ENCODE results near the gene RBM10. TPM values are rescaled to one million over a fixed set of nuclear protein-coding genes. Genes with fewer than 3 reads are reported as not detected.

The RBM10 gene
- total RNA-seq, 1 donor from 2014 or later = 74.6 TPM

DNA sequence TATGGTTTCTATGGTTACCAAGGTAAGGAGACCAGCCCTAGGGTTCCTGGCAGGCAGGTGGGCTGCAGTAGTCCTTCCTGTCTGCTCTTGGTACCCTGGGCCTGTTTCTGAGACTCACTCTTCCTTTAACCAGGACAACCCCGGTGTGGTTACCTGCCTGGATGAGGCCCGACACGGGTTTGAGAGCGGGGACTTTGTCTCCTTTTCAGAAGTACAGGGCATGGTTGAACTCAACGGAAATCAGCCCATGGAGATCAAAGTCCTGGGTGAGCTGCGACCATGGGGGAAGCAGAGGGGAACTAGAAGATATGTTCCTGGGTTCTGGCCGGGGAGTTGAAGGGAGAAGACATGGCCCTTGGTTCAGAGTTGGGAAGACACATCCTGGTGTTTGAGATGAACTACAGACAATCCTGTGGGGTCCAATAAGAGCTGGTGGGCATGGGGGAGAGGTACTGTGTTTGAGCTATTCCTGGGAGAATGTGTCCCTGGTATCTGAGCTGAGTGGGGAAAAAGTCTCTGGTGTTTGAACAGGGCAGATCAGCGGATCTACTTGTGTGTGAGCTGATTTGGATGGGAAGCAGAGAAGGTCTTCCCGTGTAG, 56.4 kb downstream of the RBM10 start:
- Mint-ChIP-seq H3K36me3 (ENCODE audit: unreplicated experiment) (no peaks in the 10 kb centered on the region), H3K4me3 (ENCODE audit: unreplicated experiment) (no peak overlapping the region), H3K9me3 (ENCODE audit: unreplicated experiment) (peaks cover 6% of the 10 kb centered on the region), H3K27ac (ENCODE audit: unreplicated experiment) (no peak overlapping the region), H3K27me3 (ENCODE audit: unreplicated experiment) (no peaks in the 10 kb centered on the region), H3K4me1 (ENCODE audit: low read depth, unreplicated experiment) (peaks cover 3% of the 10 kb centered on the region)
- TF ChIP-seq, protein P1, sequence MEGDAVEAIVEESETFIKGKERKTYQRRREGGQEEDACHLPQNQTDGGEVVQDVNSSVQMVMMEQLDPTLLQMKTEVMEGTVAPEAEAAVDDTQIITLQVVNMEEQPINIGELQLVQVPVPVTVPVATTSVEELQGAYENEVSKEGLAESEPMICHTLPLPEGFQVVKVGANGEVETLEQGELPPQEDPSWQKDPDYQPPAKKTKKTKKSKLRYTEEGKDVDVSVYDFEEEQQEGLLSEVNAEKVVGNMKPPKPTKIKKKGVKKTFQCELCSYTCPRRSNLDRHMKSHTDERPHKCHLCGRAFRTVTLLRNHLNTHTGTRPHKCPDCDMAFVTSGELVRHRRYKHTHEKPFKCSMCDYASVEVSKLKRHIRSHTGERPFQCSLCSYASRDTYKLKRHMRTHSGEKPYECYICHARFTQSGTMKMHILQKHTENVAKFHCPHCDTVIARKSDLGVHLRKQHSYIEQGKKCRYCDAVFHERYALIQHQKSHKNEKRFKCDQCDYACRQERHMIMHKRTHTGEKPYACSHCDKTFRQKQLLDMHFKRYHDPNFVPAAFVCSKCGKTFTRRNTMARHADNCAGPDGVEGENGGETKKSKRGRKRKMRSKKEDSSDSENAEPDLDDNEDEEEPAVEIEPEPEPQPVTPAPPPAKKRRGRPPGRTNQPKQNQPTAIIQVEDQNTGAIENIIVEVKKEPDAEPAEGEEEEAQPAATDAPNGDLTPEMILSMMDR (IDR thresholded peaks at IDR 0.05; ENCODE audit: partially characterized antibody, unreplicated experiment) = no peak
- no peak for DNase-seq

DNA sequence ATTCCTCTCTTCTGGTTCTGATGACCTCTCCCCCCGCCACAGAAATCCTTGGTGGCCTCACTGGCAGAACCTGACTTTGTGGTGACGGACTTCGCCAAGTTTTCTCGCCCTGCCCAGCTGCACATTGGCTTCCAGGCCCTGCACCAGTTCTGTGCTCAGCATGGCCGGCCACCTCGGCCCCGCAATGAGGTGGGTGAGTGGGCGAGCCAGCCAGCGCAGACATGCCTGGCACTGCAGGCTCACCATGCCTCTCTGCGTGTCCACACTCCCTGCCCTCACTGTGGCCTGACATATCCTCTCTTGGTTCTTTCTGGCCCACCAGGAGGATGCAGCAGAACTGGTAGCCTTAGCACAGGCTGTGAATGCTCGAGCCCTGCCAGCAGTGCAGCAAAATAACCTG, 57.3 kb downstream of the RBM10 start:
- no peak overlapping the region for H3K4me3 Mint-ChIP-seq (ENCODE audit: unreplicated experiment)
- TF ChIP-seq, protein P1 (IDR thresholded peaks at IDR 0.05; ENCODE audit: partially characterized antibody, unreplicated experiment) = no peak
- no peaks in the 10 kb centered on the region for H3K4me1 Mint-ChIP-seq (ENCODE audit: low read depth, unreplicated experiment)
- no peaks in the 10 kb centered on the region for H3K27me3 Mint-ChIP-seq (ENCODE audit: unreplicated experiment)
- H3K27ac Mint-ChIP-seq (ENCODE audit: unreplicated experiment) = no peak overlapping the region
- peaks cover 4% of the 10 kb centered on the region for H3K9me3 Mint-ChIP-seq (ENCODE audit: unreplicated experiment)
- no peak for DNase-seq
- H3K36me3 Mint-ChIP-seq (ENCODE audit: unreplicated experiment) = no peaks in the 10 kb centered on the region

DNA sequence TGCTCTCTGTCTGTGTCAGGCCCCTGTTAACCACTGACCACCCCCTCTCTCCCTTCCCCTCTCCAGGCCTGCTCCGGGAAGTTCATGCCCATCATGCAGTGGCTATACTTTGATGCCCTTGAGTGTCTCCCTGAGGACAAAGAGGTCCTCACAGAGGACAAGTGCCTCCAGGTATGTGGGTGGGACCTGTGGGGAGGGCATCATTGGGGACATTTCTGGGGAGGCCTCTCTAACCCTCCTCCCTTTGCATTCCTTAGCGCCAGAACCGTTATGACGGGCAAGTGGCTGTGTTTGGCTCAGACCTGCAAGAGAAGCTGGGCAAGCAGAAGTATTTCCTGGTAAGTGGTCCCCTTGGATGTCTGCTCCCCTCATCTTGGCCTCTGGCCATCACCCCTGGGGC, 57.9 kb downstream of the RBM10 start:
- peaks cover 4% of the 10 kb centered on the region for H3K9me3 Mint-ChIP-seq (ENCODE audit: unreplicated experiment)
- no peak overlapping the region for H3K27ac Mint-ChIP-seq (ENCODE audit: unreplicated experiment)
- H3K27me3 Mint-ChIP-seq (ENCODE audit: unreplicated experiment) = no peaks in the 10 kb centered on the region
- no peak overlapping the region for H3K4me3 Mint-ChIP-seq (ENCODE audit: unreplicated experiment)
- H3K4me1 Mint-ChIP-seq (ENCODE audit: low read depth, unreplicated experiment) = no peaks in the 10 kb centered on the region
- H3K36me3 Mint-ChIP-seq (ENCODE audit: unreplicated experiment) = no peaks in the 10 kb centered on the region
- DNase-seq = no peak
- TF ChIP-seq, protein P1 (IDR thresholded peaks at IDR 0.05; ENCODE audit: partially characterized antibody, unreplicated experiment) = no peak

DNA sequence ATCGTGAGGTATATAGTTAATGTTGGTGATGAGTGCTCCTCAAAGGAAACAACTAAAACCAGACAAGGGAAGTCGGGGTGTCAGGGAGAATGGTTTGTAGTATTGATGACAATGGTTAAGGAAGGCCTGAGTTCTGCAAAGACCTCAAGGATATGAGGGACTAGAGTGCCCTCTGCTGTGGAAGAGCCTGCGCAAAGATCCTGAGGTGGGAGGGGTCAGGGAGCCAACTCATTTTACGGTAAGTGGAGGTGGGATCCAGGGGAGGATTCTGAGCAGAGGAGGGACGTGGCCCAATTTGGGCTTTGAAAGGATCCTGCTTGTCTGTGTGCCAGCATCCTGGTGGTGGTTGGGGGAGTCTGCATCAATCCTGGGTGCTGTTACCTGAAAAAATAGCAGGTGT, 59.9 kb downstream of the RBM10 start:
- Mint-ChIP-seq H3K4me3 (ENCODE audit: unreplicated experiment) (peak overlapping the region; percentile 49), H3K9me3 (ENCODE audit: unreplicated experiment) (peaks cover 4% of the 10 kb centered on the region), H3K4me1 (ENCODE audit: low read depth, unreplicated experiment) (no peaks in the 10 kb centered on the region), H3K36me3 (ENCODE audit: unreplicated experiment) (no peaks in the 10 kb centered on the region), H3K27me3 (ENCODE audit: unreplicated experiment) (no peaks in the 10 kb centered on the region), H3K27ac (ENCODE audit: unreplicated experiment) (peak overlapping the region; percentile 66)
- TF ChIP-seq, protein P1 (IDR thresholded peaks at IDR 0.05; ENCODE audit: partially characterized antibody, unreplicated experiment) = no peak
- no peak for DNase-seq

DNA sequence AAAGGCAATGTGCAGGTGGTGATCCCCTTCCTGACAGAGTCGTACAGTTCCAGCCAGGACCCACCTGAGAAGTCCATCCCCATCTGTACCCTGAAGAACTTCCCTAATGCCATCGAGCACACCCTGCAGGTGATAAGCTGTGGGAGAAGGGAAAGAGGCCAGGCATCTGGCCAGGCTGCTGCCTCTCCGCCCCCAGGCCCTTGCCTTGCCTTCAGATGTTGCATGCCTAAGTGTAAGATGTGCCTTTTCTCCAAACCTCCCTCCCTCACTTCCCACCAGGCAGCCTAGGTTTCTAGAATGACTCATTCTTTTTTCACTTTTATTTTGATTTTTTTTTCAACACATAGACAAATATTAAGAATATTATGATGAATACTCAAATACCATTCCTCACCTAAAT, 61.3 kb downstream of the RBM10 start:
- peak overlapping the region; percentile 55 for H3K27ac Mint-ChIP-seq (ENCODE audit: unreplicated experiment)
- peaks cover 4% of the 10 kb centered on the region for H3K9me3 Mint-ChIP-seq (ENCODE audit: unreplicated experiment)
- no peak for DNase-seq
- H3K4me1 Mint-ChIP-seq (ENCODE audit: low read depth, unreplicated experiment) = no peaks in the 10 kb centered on the region
- H3K27me3 Mint-ChIP-seq (ENCODE audit: unreplicated experiment) = no peaks in the 10 kb centered on the region
- H3K4me3 Mint-ChIP-seq (ENCODE audit: unreplicated experiment) = no peak overlapping the region
- TF ChIP-seq, protein P1 (IDR thresholded peaks at IDR 0.05; ENCODE audit: partially characterized antibody, unreplicated experiment) = no peak
- H3K36me3 Mint-ChIP-seq (ENCODE audit: unreplicated experiment) = peaks cover 2% of the 10 kb centered on the region

Data from glutamatergic neuron (in vitro differentiated cells).